Inflammatory macrophage (primary cell): ENCODE data around the gene MT3.

ENCODE experiments used
- DNase-seq, 2 donors: peaks; one replicate each; pipeline ENCODE4 v3.0.0-alpha.2; 2020 to 2022
- total RNA-seq, 18 experiments: gene quantifications; one replicate each; lab custom pipeline; 2026; ENCODE audit warnings: mixed read lengths in 6 of 18, inconsistent platforms in 2 of 18; lab: John Stamatoyannopoulos, UW

MT3 gene
- 0 to 0.49 (median 0) reads per million in 18 experiments for total RNA-seq

- peak in 1 of 2 donors; percentile 7 for DNase-seq
These were observed at the start of gene MT3 for GRCh38 chr16:56589141-56590039. Gene MT3, plus strand, starts transcription at chr16:56589528. Its CDS starts 63 bp downstream, at chr16:56589591.

GRCh38 chr16:56539656-56540055, 49.7 kb upstream of the MT3 start:
- no peak for DNase-seq

GRCh38 chr16:56542039-56542438, 47.3 kb upstream of the MT3 start:
- no peak for DNase-seq

GRCh38 chr16:56547120-56547948, 42.0 kb upstream of the MT3 start:
- no peak for DNase-seq

GRCh38 chr16:56547949-56548567, 41.3 kb upstream of the MT3 start:
- no peak for DNase-seq

- no peak for DNase-seq
These were observed 40.2 kb upstream of the MT3 start for GRCh38 chr16:56549161-56549560.

GRCh38 chr16:56549744-56550385, 39.5 kb upstream of the MT3 start:
- DNase-seq: peak in 1 of 2 donors; percentile 6

- peak in 1 of 2 donors; percentile 9 for DNase-seq
These were observed 37.3 kb upstream of the MT3 start for GRCh38 chr16:56551796-56552738.

- no peak for DNase-seq
These were observed 34.9 kb upstream of the MT3 start for GRCh38 chr16:56554441-56554840.

GRCh38 chr16:56558024-56558747, 31.1 kb upstream of the MT3 start:
- DNase-seq: no peak

- no peak for DNase-seq
These were observed 30.2 kb upstream of the MT3 start for GRCh38 chr16:56559109-56559508.

GRCh38 chr16:56560447-56560846, 28.9 kb upstream of the MT3 start:
- no peak for DNase-seq

GRCh38 chr16:56561126-56561525, 28.2 kb upstream of the MT3 start:
- no peak for DNase-seq

GRCh38 chr16:56564793-56565477, 24.4 kb upstream of the MT3 start, which contains the start of gene MT4:
Gene MT4, plus strand, starts transcription at chr16:56565073. Its CDS starts 56 bp downstream, at chr16:56565129.
- DNase-seq: no peak

GRCh38 chr16:56569971-56570370, 19.4 kb upstream of the MT3 start:
- DNase-seq: no peak

- DNase-seq: no peak
These were observed 17.8 kb upstream of the MT3 start for GRCh38 chr16:56571525-56571924.

GRCh38 chr16:56574625-56575024, 14.7 kb upstream of the MT3 start:
- no peak for DNase-seq

- DNase-seq: peak; percentile 67 to 77
These were observed 12.6 kb upstream of the MT3 start for GRCh38 chr16:56576585-56577299.

GRCh38 chr16:56577300-56577625, 12.1 kb upstream of the MT3 start:
- DNase-seq: no peak
